ENCODE results near the gene MTOR. TPM values are rescaled to one million over a fixed set of nuclear protein-coding genes. Genes with fewer than 3 reads are reported as not detected.

MTOR gene
- total and polyA plus RNA-seq, 4 donors: 15.1 to 36.6 (median 26.9) TPM

DNA sequence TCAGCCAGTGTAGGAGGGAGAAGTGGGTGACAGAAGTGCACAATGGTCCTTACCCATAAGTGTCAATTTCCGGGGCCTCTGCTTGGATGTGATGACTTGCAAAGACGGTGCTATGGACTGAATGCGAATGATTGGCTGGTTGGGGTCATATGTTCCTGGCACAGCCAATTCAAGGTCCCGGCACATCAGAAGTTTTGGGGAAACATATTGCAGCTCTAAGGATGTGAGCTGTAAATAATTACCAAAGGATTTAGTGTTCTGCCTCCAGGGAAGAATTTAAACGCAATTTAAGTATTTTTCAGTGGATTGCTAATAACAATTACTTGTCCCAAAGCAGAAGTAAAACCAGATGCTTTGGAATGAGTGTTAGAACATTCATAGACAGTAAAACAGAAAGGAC, 135.8 kb downstream of the MTOR start:
- no peak for ATAC-seq (ENCODE audit: insufficient read depth, low FRiP score)
- H3K36me3 ChIP-seq (ENCODE audit: control insufficient read depth in 4 of 4, insufficient read depth in 4 of 4, low read length in 4 of 4): peaks cover 38 to 62% (median 44%) of the 10 kb centered on the region in 4 donors
- no peak overlapping the region for H3K4me3 ChIP-seq
- no peaks in the 10 kb centered on the region for H3K27me3 ChIP-seq (ENCODE audit: control insufficient read depth in 3 of 3, insufficient read depth in 3 of 3, low read length in 2 of 3)
- no peak overlapping the region for H3K9ac ChIP-seq (ENCODE audit: insufficient read depth in 1 of 2, low read length in 2 of 2)
- no peaks in the 10 kb centered on the region for H3K9me3 ChIP-seq (ENCODE audit: control insufficient read depth in 4 of 4, insufficient read depth in 3 of 4, low read length in 3 of 4)
- H3K27ac ChIP-seq (ENCODE audit: low read depth in 1 of 2, low read length in 1 of 2): no peak overlapping the region
- 86 to 92% methylated on average over 5 of the region's 5 CpGs for WGBS, 2 donors
- DNase-seq: no peak
- no peak for TF ChIP-seq CTCF (IDR thresholded peaks at IDR 0.05; ENCODE audit: control extremely low read depth, extremely low read depth)
- H3K4me1 ChIP-seq (ENCODE audit: control insufficient read depth in 5 of 5, insufficient read depth in 5 of 5, low read length in 5 of 5): no peaks in the 10 kb centered on the region

- ATAC-seq (ENCODE audit: insufficient read depth, low FRiP score) (no peak), DNase-seq (no peak)
- H3K36me3 ChIP-seq (ENCODE audit: control insufficient read depth in 4 of 4, insufficient read depth in 4 of 4, low read length in 4 of 4): peaks cover 38 to 62% (median 44%) of the 10 kb centered on the region in 4 donors
- no peak overlapping the region for H3K9ac ChIP-seq (ENCODE audit: insufficient read depth in 1 of 2, low read length in 2 of 2)
- H3K4me1 ChIP-seq (ENCODE audit: control insufficient read depth in 5 of 5, insufficient read depth in 5 of 5, low read length in 5 of 5): no peaks in the 10 kb centered on the region
- H3K4me3 ChIP-seq: no peak overlapping the region
- H3K27ac ChIP-seq (ENCODE audit: low read depth in 1 of 2, low read length in 1 of 2): no peak overlapping the region
- H3K9me3 ChIP-seq (ENCODE audit: control insufficient read depth in 4 of 4, insufficient read depth in 3 of 4, low read length in 3 of 4): no peaks in the 10 kb centered on the region
- 91 to 92% methylated on average over 4 to 5 of the region's 5 CpGs for WGBS, 2 donors
- H3K27me3 ChIP-seq (ENCODE audit: control insufficient read depth in 3 of 3, insufficient read depth in 3 of 3, low read length in 2 of 3): no peaks in the 10 kb centered on the region
- TF ChIP-seq CTCF (IDR thresholded peaks at IDR 0.05; ENCODE audit: control extremely low read depth, extremely low read depth): no peak
Observed at GRCh38 chr1:11125931-11126330, 136.4 kb downstream of the MTOR start.

GRCh38 chr1:11124965-11125364, 137.4 kb downstream of the MTOR start:
- H3K27me3 ChIP-seq (ENCODE audit: control insufficient read depth in 3 of 3, insufficient read depth in 3 of 3, low read length in 2 of 3): no peaks in the 10 kb centered on the region
- H3K36me3 ChIP-seq (ENCODE audit: control insufficient read depth in 4 of 4, insufficient read depth in 4 of 4, low read length in 4 of 4): peaks cover 32 to 55% (median 39%) of the 10 kb centered on the region in 4 donors
- DNase-seq: no peak
- TF ChIP-seq CTCF (IDR thresholded peaks at IDR 0.05; ENCODE audit: control extremely low read depth, extremely low read depth): no peak
- H3K4me3 ChIP-seq: no peak overlapping the region
- no peaks in the 10 kb centered on the region for H3K4me1 ChIP-seq (ENCODE audit: control insufficient read depth in 5 of 5, insufficient read depth in 5 of 5, low read length in 5 of 5)
- no peaks in the 10 kb centered on the region for H3K9me3 ChIP-seq (ENCODE audit: control insufficient read depth in 4 of 4, insufficient read depth in 3 of 4, low read length in 3 of 4)
- WGBS, 2 donors: 96 to 97% methylated on average over 3 of the region's 3 CpGs
- no peak overlapping the region for H3K27ac ChIP-seq (ENCODE audit: low read depth in 1 of 2, low read length in 1 of 2)
- ATAC-seq (ENCODE audit: insufficient read depth, low FRiP score): no peak
- no peak overlapping the region for H3K9ac ChIP-seq (ENCODE audit: insufficient read depth in 1 of 2, low read length in 2 of 2)

- H3K9me3 ChIP-seq (ENCODE audit: control insufficient read depth in 4 of 4, insufficient read depth in 3 of 4, low read length in 3 of 4): no peaks in the 10 kb centered on the region
- H3K4me3 ChIP-seq: no peak overlapping the region
- 98% methylated on average over 2 of the region's 2 CpGs for WGBS, 2 donors
- no peaks in the 10 kb centered on the region for H3K4me1 ChIP-seq (ENCODE audit: control insufficient read depth in 5 of 5, insufficient read depth in 5 of 5, low read length in 5 of 5)
- DNase-seq (no peak), ATAC-seq (ENCODE audit: insufficient read depth, low FRiP score) (no peak)
- H3K27ac ChIP-seq (ENCODE audit: low read depth in 1 of 2, low read length in 1 of 2): no peak overlapping the region
- no peaks in the 10 kb centered on the region for H3K27me3 ChIP-seq (ENCODE audit: control insufficient read depth in 3 of 3, insufficient read depth in 3 of 3, low read length in 2 of 3)
- TF ChIP-seq CTCF (IDR thresholded peaks at IDR 0.05; ENCODE audit: control extremely low read depth, extremely low read depth): no peak
- no peak overlapping the region for H3K9ac ChIP-seq (ENCODE audit: insufficient read depth in 1 of 2, low read length in 2 of 2)
- H3K36me3 ChIP-seq (ENCODE audit: control insufficient read depth in 4 of 4, insufficient read depth in 4 of 4, low read length in 4 of 4): peaks cover 20 to 48% (median 36%) of the 10 kb centered on the region in 4 donors
Observed at GRCh38 chr1:11116318-11116717, 146.0 kb downstream of the MTOR start.

Data from lung (tissue), 12 donors.